Upper lobe of right lung (tissue), 1 donor: ENCODE data around the gene SDHAF4. TPM values are rescaled to one million over a fixed set of nuclear protein-coding genes. Genes with fewer than 3 reads are reported as not detected.

Experiments used
- ATAC-seq: fragments of 200-7000 bp; cut with Tn5 transposase; one replicate; pipeline ENCODE4 v1.9.1; 2020; ENCODE audit warnings: mild to moderate bottlenecking, moderate library complexity
- DNase-seq: peaks from one replicate; pipeline ENCODE4 v3.0.0-alpha.2; 2020
- H3K27ac ChIP-seq: fragments of 200-600 bp; one replicate; pipeline ENCODE4 v1.8.0; 2022
- H3K27me3 ChIP-seq: fragments of 200-600 bp; one replicate; pipeline ENCODE4 v1.8.0; 2022; ENCODE audit warnings: mild to moderate bottlenecking
- H3K36me3 ChIP-seq: fragments of 200-600 bp; one replicate; pipeline ENCODE4 v1.8.0; 2022
- H3K4me1 ChIP-seq: fragments of 200-600 bp; one replicate; pipeline ENCODE4 v1.8.0; 2022
- H3K4me3 ChIP-seq: fragments of 200-600 bp; one replicate; pipeline ENCODE4 v1.8.0; 2022; ENCODE audit warnings: mild to moderate bottlenecking
- H3K9me3 ChIP-seq: fragments of 200-600 bp; one replicate; pipeline ENCODE4 v1.8.0; 2022
- CTCF ChIP-seq: fragments of 200-600 bp; IDR thresholded peaks from one replicate; pipeline ENCODE4 v1.8.0; 2022; ENCODE audit warnings: antibody characterized with exemption
- intact Hi-C: fragments of 100-400 bp; cut with DNase I; formaldehyde crosslinking; loops from one replicate; pipeline ENCODE4 v1.11.0; 2022
- long read RNA-seq: library from polyadenylated mRNA; unstranded; transcript quantifications from one replicate; pipeline ENCODE4 v2.0.0, GENCODE V29; 2021
- total RNA-seq: library from RNA; stranded (reverse); fragmentation: NEBNext Ultra II Directional; extraction: Animal tissue kit (Norgen Biotek cat#: 25700); gene quantifications from one replicate; pipeline ENCODE4 v1.2.1, GENCODE V29; 2021
- donor health status: DM: no; HTN: yes; CAD: no; lungs with severe emphysema.

Gene SDHAF4
- total RNA-seq = 9.2 TPM
- long read RNA-seq, partial matches to known transcripts = 0 of 3 reads
- long read RNA-seq, other reads (novel, unspliced or antisense) = 2 of 3 reads

DNA sequence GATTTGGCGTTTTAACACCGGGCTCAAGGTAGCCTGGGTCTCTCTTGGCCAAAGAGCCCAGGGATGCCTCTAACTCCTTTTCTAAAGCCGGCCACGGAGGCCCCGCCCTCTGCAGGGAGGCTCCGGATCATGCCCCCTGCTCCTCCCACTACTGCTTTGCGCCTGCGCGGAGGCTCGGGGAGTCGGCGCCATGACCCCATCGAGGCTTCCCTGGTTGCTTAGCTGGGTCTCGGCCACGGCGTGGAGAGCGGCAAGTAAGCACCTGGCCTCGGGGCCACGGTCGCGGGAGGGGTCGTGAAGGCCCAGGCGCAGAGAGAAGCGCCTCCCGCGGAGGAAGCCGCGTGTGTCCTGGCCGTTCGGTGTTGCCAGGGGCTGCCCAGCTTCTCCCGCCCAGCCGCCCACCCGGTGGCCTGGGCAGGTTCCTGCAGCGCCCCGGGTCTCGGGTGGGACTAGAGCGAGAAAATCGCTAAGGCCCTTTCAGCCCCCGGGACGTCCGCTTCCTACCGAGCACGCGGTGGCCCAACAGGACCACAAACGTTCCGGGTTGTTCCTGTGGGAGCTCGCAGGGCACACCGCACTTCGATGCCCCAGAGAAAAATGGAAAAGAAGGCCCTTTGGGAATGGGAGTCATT is at the start of gene SDHAF4:
Gene SDHAF4 (plus strand): TSS at position 180 of the 632 bp plus-strand sequence. CDS start 11 bp downstream, at position 191.
- peak within 1 kb of the TSS; percentile 87 for H3K4me3 ChIP-seq
- peak; percentile 98 for DNase-seq
- no peaks in the 10 kb centered on the region for H3K27me3 ChIP-seq
- H3K36me3 ChIP-seq = no peaks in the 10 kb centered on the region
- ATAC-seq = peak; percentile 100
- intact Hi-C loops = no loop called here
- H3K9me3 ChIP-seq = no peaks in the 10 kb centered on the region
- H3K4me1 ChIP-seq = peaks cover 5% of the 10 kb centered on the region
- peak within 1 kb of the TSS; percentile 92 for H3K27ac ChIP-seq
- peak; percentile 23 for TF ChIP-seq CTCF

DNA sequence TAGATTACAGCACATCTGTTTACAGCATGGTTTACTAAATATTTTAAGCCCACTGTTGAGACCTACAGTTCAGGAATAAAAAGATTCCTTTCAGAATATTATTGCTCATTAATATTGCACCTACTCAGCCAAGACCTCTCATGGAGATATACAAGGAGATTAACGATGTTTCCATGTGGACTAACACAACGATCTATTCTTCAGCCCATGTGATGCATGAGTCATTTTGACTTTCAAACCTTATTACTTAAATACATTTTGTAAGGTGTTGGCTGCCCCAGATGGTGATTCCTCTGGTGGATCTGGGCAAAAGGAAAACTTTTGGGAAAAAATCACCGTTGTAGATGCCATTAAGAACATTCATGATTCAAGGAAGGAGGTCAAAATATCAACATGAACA is 48.0 kb upstream of the SDHAF4 start:
- ATAC-seq = no peak
- Histone ChIP-seq H3K4me3 (no peak overlapping the region), H3K27me3 (no peaks in the 10 kb centered on the region), H3K9me3 (no peaks in the 10 kb centered on the region), H3K4me1 (no peaks in the 10 kb centered on the region), H3K27ac (no peak overlapping the region), H3K36me3 (peaks cover 1% of the 10 kb centered on the region)
- TF ChIP-seq CTCF = no peak
- DNase-seq = no peak
- intact Hi-C loops = no loop called here

DNA sequence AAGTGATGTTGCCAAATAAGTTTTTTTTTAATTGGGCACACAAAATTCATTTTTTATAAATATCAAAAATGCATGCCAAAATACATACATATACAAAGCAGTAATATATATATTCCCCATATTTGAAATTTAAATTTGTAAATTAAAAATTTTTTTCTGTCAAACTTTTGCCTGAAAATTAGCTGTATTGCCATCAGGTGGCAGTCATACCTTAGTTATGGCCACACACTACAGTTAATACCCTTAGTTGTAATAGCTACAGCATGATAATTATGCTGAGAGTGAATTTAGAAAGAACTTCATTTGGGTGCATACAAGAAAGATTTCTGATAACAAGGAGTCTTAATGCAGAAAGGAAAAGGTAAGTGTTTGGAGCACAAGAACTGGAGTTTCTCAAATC is 46.2 kb upstream of the SDHAF4 start:
- intact Hi-C loops = no loop called here
- TF ChIP-seq CTCF = peak; percentile 28
- no peaks in the 10 kb centered on the region for H3K9me3 ChIP-seq
- H3K27ac ChIP-seq = no peak overlapping the region
- DNase-seq (no peak), ATAC-seq (no peak)
- no peak overlapping the region for H3K4me3 ChIP-seq
- no peaks in the 10 kb centered on the region for H3K27me3 ChIP-seq
- peaks cover 11% of the 10 kb centered on the region for H3K36me3 ChIP-seq
- H3K4me1 ChIP-seq = no peaks in the 10 kb centered on the region

GRCh38 chr6:70524721-70525286 is 41.9 kb upstream of the SDHAF4 start:
- H3K4me1 ChIP-seq = no peaks in the 10 kb centered on the region
- no peak overlapping the region for H3K4me3 ChIP-seq
- H3K27me3 ChIP-seq = no peaks in the 10 kb centered on the region
- no peak overlapping the region for H3K27ac ChIP-seq
- intact Hi-C loops = no loop called here
- peaks cover 12% of the 10 kb centered on the region for H3K36me3 ChIP-seq
- no peak for TF ChIP-seq CTCF
- ATAC-seq = no peak
- no peak for DNase-seq
- no peaks in the 10 kb centered on the region for H3K9me3 ChIP-seq

DNA sequence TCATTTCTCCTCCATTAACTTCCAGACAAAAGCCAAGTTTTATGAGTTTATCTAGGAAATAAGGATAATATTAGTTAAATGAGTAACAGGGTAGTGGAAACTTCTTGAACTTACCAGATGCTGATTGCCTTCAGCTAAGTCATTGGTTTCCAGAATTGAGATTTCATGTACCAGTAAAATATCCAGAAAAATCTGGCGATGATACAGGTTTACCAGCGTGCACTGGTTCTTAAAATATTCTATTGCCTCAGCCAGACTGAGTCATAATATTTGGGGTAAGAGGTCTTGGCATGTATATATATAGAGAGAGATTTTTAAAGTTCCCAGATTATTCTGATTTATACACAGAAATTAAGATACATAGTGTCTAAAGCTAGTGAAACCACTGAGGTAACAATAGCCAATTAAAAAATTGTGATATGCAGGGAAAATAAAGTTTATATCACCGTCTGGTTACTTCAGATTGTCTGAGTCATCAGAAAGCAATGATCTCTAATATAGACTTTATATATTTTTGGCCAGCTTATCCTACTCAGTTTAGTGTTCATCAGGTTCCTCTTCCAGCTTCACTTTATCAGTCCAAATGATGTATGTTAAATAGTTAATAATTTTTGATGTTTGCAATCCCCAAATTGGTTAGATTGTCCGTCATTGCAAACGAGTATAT is 39.5 kb upstream of the SDHAF4 start:
- TF ChIP-seq CTCF = no peak
- H3K4me3 ChIP-seq = no peak overlapping the region
- no peak overlapping the region for H3K27ac ChIP-seq
- no peaks in the 10 kb centered on the region for H3K9me3 ChIP-seq
- no peaks in the 10 kb centered on the region for H3K27me3 ChIP-seq
- peaks cover 12% of the 10 kb centered on the region for H3K36me3 ChIP-seq
- intact Hi-C loops = no loop called here
- no peak for DNase-seq
- ATAC-seq = no peak
- no peaks in the 10 kb centered on the region for H3K4me1 ChIP-seq
